HL-60 (cell line): ENCODE data around the gene TMX2.
"Not testable (repeated sequence)": the region's sequence is repeated elsewhere in the genome, so short reads cannot be mapped to it uniquely, and the experiment has no call there.

Source experiments
- DNase-seq, 2 experiments: peaks; one replicate each; pipeline ENCODE4 v3.0.0-alpha.2; 2010 to 2020; ENCODE audit warnings: low read depth in 1 of 2, low spot score in 1 of 2
- H3K27ac ChIP-seq: fragments of 250-450 bp; sonication (Bioruptor Pico); replicated peaks from 2 replicates; pipeline ENCODE4 v1.5.1; 2020; ENCODE audit warnings: mild to moderate bottlenecking, moderate library complexity
- H3K27me3 ChIP-seq: fragments of 250-450 bp; sonication (Bioruptor Pico); 2 replicates; pipeline ENCODE4 v1.5.1; 2021; ENCODE audit warnings: mild to moderate bottlenecking, moderate library complexity; ENCODE audit not compliant: insufficient read depth, poor library complexity, severe bottlenecking
- H3K4me3 ChIP-seq: replicated peaks from 2 replicates; pipeline ENCODE4 v1.5.1; 2011; ENCODE audit warnings: mild to moderate bottlenecking, control low read depth, low read length; ENCODE audit not compliant: insufficient read depth
- GABPA ChIP-seq: IDR thresholded peaks from 2 replicates; pipeline ENCODE4 v1.6.1; 2012; ENCODE audit warnings: low read depth
- POLR2AphosphoS5 ChIP-seq: IDR thresholded peaks from 2 replicates; pipeline ENCODE4 v1.6.1; 2012; ENCODE audit warnings: low read depth
- SPI1 ChIP-seq: IDR thresholded peaks from 2 replicates; pipeline ENCODE4 v1.6.1; 2012; ENCODE audit warnings: low read depth, mild to moderate bottlenecking, borderline replicate concordance
- TF ChIP-seq, protein P1 (sequence below): IDR thresholded peaks from 2 replicates; pipeline ENCODE4 v1.6.1; 2012; ENCODE audit warnings: low read depth; ENCODE audit not compliant: insufficient replicate concordance
- TF ChIP-seq, protein P2 (sequence below): IDR thresholded peaks from one replicate; pipeline ENCODE4 v1.5.1; 2011; ENCODE audit warnings: low read length, control low read depth, inconsistent platforms; ENCODE audit not compliant: insufficient read depth

TMX2 gene

DNA sequence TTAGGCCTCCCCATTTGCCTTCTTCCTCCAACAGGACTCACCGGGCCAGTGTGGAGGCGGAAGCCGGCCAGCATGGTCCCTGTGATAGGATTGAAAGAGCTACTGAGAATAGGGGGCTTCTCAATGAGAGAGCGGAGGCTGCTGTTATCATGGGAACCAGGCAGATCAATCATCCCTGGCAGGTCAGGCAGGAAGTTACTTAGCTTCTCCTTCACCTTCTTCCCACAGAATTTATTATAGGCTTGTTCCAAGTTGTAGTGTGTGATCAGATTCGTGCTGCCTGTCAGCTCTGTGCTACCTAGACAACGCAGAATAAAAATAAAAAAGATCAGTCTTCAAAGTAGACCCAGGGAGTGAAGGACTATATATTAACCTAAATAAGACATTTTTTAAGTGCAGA lies 7.5 kb upstream of the TMX2 start:
- no peak for DNase-seq
- Histone ChIP-seq H3K4me3 (no peak overlapping the region), H3K27ac (no peak overlapping the region), H3K27me3 (no peaks in the 10 kb centered on the region)
- TF ChIP-seq SPI1 (no peak), GABPA (no peak)
- TF ChIP-seq, protein P1, sequence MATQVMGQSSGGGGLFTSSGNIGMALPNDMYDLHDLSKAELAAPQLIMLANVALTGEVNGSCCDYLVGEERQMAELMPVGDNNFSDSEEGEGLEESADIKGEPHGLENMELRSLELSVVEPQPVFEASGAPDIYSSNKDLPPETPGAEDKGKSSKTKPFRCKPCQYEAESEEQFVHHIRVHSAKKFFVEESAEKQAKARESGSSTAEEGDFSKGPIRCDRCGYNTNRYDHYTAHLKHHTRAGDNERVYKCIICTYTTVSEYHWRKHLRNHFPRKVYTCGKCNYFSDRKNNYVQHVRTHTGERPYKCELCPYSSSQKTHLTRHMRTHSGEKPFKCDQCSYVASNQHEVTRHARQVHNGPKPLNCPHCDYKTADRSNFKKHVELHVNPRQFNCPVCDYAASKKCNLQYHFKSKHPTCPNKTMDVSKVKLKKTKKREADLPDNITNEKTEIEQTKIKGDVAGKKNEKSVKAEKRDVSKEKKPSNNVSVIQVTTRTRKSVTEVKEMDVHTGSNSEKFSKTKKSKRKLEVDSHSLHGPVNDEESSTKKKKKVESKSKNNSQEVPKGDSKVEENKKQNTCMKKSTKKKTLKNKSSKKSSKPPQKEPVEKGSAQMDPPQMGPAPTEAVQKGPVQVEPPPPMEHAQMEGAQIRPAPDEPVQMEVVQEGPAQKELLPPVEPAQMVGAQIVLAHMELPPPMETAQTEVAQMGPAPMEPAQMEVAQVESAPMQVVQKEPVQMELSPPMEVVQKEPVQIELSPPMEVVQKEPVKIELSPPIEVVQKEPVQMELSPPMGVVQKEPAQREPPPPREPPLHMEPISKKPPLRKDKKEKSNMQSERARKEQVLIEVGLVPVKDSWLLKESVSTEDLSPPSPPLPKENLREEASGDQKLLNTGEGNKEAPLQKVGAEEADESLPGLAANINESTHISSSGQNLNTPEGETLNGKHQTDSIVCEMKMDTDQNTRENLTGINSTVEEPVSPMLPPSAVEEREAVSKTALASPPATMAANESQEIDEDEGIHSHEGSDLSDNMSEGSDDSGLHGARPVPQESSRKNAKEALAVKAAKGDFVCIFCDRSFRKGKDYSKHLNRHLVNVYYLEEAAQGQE: no peak

DNA sequence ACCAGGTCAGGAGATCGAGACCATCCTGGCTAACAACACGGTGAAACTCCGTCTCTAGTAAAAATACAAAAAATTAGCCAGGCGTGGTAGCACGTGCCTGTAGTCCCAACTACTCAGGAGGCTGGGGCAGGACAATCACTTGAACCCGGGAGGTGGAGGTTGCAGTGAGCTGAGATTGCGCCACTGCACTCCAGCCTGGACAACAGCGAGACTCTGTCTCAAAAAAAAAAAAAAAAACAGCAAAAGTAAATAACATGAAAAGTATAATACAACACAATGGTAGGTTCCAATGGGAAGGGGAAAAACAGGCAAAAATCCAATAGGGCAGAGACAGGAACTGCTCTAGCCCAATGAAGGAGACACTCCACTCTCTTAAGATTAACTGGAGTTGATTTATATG lies 7.0 kb upstream of the TMX2 start:
- not testable (repeated sequence) for H3K27me3 ChIP-seq, H3K4me3 ChIP-seq, H3K27ac ChIP-seq, DNase-seq

DNA sequence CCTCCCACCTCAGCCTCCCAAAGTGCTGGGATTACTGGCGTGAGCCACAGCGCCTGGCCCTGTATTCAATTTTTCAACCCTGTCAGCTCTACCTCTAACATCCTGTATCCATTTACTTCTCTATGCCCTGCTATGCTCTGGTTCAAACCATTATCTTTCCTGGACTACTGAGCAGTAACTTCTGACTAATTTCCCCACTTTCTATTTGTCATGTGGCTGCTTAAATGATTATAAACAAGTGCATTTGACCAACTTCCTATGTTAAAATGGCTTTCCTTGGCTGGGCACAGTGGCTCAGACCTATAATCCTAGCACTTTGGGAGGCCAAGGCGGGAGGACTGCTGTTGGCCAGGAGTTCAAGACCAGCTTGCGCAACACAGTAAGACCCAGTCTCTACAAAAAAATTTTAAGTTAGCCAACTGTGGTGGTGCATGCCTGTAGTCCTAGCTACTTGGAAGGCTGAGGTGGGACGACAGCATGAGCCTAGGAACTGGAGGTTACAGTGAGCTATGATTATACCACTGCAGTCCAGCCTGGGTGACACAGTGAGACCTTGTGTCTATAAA lies 2.5 kb upstream of the TMX2 start:
- no peak for TF ChIP-seq GABPA
- TF ChIP-seq, protein P1: no peak
- no peak for TF ChIP-seq SPI1
- no peak for TF ChIP-seq POLR2AphosphoS5
- TF ChIP-seq, protein P2, sequence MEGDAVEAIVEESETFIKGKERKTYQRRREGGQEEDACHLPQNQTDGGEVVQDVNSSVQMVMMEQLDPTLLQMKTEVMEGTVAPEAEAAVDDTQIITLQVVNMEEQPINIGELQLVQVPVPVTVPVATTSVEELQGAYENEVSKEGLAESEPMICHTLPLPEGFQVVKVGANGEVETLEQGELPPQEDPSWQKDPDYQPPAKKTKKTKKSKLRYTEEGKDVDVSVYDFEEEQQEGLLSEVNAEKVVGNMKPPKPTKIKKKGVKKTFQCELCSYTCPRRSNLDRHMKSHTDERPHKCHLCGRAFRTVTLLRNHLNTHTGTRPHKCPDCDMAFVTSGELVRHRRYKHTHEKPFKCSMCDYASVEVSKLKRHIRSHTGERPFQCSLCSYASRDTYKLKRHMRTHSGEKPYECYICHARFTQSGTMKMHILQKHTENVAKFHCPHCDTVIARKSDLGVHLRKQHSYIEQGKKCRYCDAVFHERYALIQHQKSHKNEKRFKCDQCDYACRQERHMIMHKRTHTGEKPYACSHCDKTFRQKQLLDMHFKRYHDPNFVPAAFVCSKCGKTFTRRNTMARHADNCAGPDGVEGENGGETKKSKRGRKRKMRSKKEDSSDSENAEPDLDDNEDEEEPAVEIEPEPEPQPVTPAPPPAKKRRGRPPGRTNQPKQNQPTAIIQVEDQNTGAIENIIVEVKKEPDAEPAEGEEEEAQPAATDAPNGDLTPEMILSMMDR: no peak
- no peak overlapping the region for H3K4me3 ChIP-seq
- H3K27ac ChIP-seq: no peak overlapping the region
- H3K27me3 ChIP-seq: no peaks in the 10 kb centered on the region
- no peak for DNase-seq

DNA sequence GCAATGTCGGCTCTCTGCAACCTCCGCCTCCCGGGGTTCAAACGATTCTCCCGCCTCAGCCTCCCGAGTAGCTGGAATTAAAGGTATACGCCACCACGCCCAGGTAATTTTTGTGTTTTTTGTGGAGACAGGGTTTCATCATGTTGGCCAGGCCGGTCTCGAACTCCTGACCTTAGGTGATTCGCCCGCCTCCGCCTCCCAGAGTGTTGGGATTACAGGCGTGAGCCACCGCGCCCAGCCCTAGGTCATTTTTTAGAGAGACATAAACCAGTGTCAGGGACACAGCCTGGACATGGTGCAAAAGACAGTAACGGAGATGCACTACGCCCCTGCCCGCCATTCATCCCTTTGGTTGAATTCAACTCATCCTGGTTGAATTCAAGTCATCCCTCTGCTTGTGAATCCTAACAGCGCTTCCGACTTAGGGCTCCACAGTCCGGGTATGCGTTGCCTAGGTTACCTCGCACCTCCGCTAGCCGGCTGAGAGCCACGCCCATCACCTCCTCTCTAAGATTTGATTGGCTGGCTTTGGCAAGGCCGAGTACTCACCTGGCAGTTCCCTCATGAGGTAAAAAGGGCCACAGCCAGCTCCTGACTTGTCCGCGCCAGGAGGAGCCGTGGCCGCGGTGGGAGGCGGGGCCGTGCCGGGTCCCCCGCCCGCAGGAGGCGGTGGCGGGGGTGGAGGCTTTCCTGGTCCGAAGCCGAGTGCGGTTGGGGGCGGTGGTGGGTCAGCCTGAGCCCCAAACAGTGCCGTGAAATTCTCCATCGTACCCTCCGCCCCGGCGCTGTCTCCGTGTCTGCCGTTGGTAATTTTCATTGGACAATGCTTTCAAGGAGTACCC lies 758 bp upstream of the TMX2 start, which contains the start of gene MED19:
Gene MED19, minus strand, starts transcription at position 802 of the 842 bp plus-strand sequence. Its CDS starts 36 bp downstream, at position 766.
- peak; percentile 63 to 80 for DNase-seq
- H3K27me3 ChIP-seq: no peaks in the 10 kb centered on the region
- TF ChIP-seq, protein P1: no peak
- TF ChIP-seq SPI1 (no peak), GABPA (no peak), POLR2AphosphoS5 (no peak)
- TF ChIP-seq, protein P2: no peak
- H3K27ac ChIP-seq: peak within 1 kb of the TSS; percentile 90
- H3K4me3 ChIP-seq: peak within 1 kb of the TSS; percentile 97
